ENCODE results near the gene RNASE4.

DNA sequence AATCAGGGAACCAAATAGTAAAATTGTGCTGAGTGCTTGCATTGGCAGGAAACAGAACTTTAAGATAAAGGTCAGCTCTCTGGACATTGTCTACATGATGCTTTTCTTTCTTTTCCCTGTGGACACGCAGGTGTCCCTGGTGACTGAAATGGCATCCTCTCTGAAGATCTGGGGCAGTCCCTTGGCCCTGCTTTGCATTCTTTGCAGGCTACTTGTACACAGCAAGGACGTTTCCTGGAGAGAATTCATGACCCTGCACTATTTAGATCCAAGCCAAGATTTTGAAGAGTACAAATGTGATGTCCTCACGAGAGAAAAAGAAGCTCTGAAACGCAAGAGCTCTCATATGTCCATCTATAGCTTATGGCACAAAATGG, 50.1 kb downstream of the RNASE4 start:
- TF ChIP-seq NFIC (IDR thresholded peaks at IDR 0.05) (no peak), YY1 (IDR thresholded peaks at IDR 0.05; ENCODE audit: low read depth) (no peak), RAD21 (IDR thresholded peaks at IDR 0.05; ENCODE audit: low read depth) (no peak), CEBPB (IDR thresholded peaks at IDR 0.05) (no peak), EP300 (IDR thresholded peaks at IDR 0.05; ENCODE audit: borderline replicate concordance) (no peak), CREB1 (IDR thresholded peaks at IDR 0.05; ENCODE audit: low read depth) (no peak), TAF1 (IDR thresholded peaks at IDR 0.05; ENCODE audit: low read depth) (no peak), EGR1 (IDR thresholded peaks at IDR 0.05) (no peak), TCF12 (IDR thresholded peaks at IDR 0.05; ENCODE audit: low read depth) (no peak)
- TF ChIP-seq, protein P1, sequence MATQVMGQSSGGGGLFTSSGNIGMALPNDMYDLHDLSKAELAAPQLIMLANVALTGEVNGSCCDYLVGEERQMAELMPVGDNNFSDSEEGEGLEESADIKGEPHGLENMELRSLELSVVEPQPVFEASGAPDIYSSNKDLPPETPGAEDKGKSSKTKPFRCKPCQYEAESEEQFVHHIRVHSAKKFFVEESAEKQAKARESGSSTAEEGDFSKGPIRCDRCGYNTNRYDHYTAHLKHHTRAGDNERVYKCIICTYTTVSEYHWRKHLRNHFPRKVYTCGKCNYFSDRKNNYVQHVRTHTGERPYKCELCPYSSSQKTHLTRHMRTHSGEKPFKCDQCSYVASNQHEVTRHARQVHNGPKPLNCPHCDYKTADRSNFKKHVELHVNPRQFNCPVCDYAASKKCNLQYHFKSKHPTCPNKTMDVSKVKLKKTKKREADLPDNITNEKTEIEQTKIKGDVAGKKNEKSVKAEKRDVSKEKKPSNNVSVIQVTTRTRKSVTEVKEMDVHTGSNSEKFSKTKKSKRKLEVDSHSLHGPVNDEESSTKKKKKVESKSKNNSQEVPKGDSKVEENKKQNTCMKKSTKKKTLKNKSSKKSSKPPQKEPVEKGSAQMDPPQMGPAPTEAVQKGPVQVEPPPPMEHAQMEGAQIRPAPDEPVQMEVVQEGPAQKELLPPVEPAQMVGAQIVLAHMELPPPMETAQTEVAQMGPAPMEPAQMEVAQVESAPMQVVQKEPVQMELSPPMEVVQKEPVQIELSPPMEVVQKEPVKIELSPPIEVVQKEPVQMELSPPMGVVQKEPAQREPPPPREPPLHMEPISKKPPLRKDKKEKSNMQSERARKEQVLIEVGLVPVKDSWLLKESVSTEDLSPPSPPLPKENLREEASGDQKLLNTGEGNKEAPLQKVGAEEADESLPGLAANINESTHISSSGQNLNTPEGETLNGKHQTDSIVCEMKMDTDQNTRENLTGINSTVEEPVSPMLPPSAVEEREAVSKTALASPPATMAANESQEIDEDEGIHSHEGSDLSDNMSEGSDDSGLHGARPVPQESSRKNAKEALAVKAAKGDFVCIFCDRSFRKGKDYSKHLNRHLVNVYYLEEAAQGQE (IDR thresholded peaks at IDR 0.05; ENCODE audit: low read depth), result no peak
- TF ChIP-seq, protein P2, sequence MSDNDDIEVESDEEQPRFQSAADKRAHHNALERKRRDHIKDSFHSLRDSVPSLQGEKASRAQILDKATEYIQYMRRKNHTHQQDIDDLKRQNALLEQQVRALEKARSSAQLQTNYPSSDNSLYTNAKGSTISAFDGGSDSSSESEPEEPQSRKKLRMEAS (IDR thresholded peaks at IDR 0.05), result no peak

Data from Ishikawa (cell line).